Prostate gland (tissue), 2 donors: ENCODE measurements around the gene MKRN2OS. TPM values are rescaled to one million over a fixed set of nuclear protein-coding genes. Genes with fewer than 3 reads are reported as not detected.
A peak's percentile ranks its signal among the peaks of the same experiment; 100 is the strongest.

Source experiments
- DNase-seq: peaks from one replicate; pipeline ENCODE4 v3.0.0-alpha.2; 2019; ENCODE audit warnings: low spot score
- H3K27ac ChIP-seq, 2 donors: fragments of 200-600 bp; sonication (generic); 2 replicates each; pipeline ENCODE4 v1.5.1; 2017 to 2019
- H3K27me3 ChIP-seq: fragments of 200-600 bp; sonication (generic); replicated peaks from 2 replicates; pipeline ENCODE4 v1.5.1; 2019; ENCODE audit not compliant: insufficient read depth
- H3K36me3 ChIP-seq, 2 donors: fragments of 200-600 bp; sonication (generic); 1 replicate in 1 of 2; 2 replicates in 1 of 2; pipeline versions ENCODE4 v1.5.1 to v1.8.1; 2017 to 2019
- H3K4me1 ChIP-seq: fragments of 200-600 bp; sonication (generic); replicated peaks from 2 replicates; pipeline ENCODE4 v1.5.1; 2019
- H3K4me3 ChIP-seq, 2 donors: fragments of 200-600 bp; sonication (generic); 2 replicates each; pipeline ENCODE4 v1.5.1; 2017 to 2019
- H3K9me3 ChIP-seq: fragments of 200-600 bp; sonication (generic); 2 replicates; pipeline ENCODE4 v1.5.1; 2017
- CTCF ChIP-seq, 4 experiments: fragments of 200-600 bp in 2 of 4; fragments of 450-650 bp in 2 of 4; sonication (generic) in 2 of 4; IDR thresholded peaks; 1 replicate in 3 of 4; 2 replicates in 1 of 4; pipeline ENCODE4 v1.5.1; 2016 to 2019; ENCODE audit warnings: antibody characterized with exemption in 4 of 4, mild to moderate bottlenecking in 2 of 4, moderate library complexity in 2 of 4
- POLR2A ChIP-seq: fragments of 450-650 bp; IDR thresholded peaks from one replicate; pipeline ENCODE4 v1.6.1; 2016; ENCODE audit warnings: antibody characterized with exemption, mild to moderate bottlenecking
- POLR2AphosphoS5 ChIP-seq: sonication (generic); formaldehyde crosslinking; IDR thresholded peaks from one replicate; pipeline ENCODE4 v1.6.1; 2017; ENCODE audit warnings: antibody characterized with exemption
- WGBS: methylation state at CpG from one replicate; pipeline ENCODE4 v1.1.5; 2018; 5-methylcytosine and 5-hydroxymethylcytosine counted together
- intact Hi-C: fragments of 100-400 bp; cut with DNase I; formaldehyde crosslinking; loops from one replicate; pipeline ENCODE4 v1.14.2; 2022
- total RNA-seq, 2 donors: library from RNA; depleted of rRNA; stranded (reverse); fragments of >200 nt; gene quantifications; one replicate each; pipeline ENCODE4 v1.1.0, GENCODE V29; 2016

The MKRN2OS gene
- total RNA-seq, 2 donors from 2014 or later, result 1.0 to 2.7 TPM

GRCh38 chr3:12556690-12557472 lies 11.6 kb upstream of the MKRN2OS start, which contains the start of gene MKRN2:
Gene MKRN2, plus strand, starts transcription at chr3:12557087. Its CDS starts 64 bp downstream, at chr3:12557151.
- no peaks in the 10 kb centered on the region for H3K9me3 ChIP-seq
- peak; percentile 76 for DNase-seq
- H3K27ac ChIP-seq, result peak within 1 kb of the TSS; percentile 90
- intact Hi-C loops, result loop anchor here (5.0 to 10.0 kb wide), 3 partner anchors 70 to 278 kb away; partner anchors contain the start of gene RAF1
- H3K4me3 ChIP-seq, result peak within 1 kb of the TSS; percentile 83 to 86
- TF ChIP-seq POLR2A (peak; percentile 94), CTCF (IDR thresholded peaks at IDR 0.05) (peak in 1 of 4 experiments; percentile 23), POLR2AphosphoS5 (peak; percentile 85)
- H3K27me3 ChIP-seq, result peaks cover 12% of the 10 kb centered on the region
- peaks cover 4% of the 10 kb centered on the region for H3K4me1 ChIP-seq
- WGBS, result under 1% methylated on average over 77 of the region's 77 CpGs
- no peaks in the 10 kb centered on the region for H3K36me3 ChIP-seq

GRCh38 chr3:12556314-12556689 lies 11.0 kb upstream of the MKRN2OS start:
- DNase-seq, result no peak
- Histone ChIP-seq H3K36me3 (no peaks in the 10 kb centered on the region), H3K4me3 (peak overlapping the region; percentile 83 to 86), H3K4me1 (peaks cover 4% of the 10 kb centered on the region), H3K27ac (peak overlapping the region; percentile 90), H3K9me3 (no peaks in the 10 kb centered on the region), H3K27me3 (peaks cover 12% of the 10 kb centered on the region)
- intact Hi-C loops, result loop anchor here (5.0 to 10.0 kb wide), 3 partner anchors 69 to 278 kb away; partner anchors contain the start of gene RAF1
- no peak for TF ChIP-seq POLR2AphosphoS5
- TF ChIP-seq POLR2A, result no peak
- no peak for TF ChIP-seq CTCF (IDR thresholded peaks at IDR 0.05)
- WGBS, result 2% methylated on average over 8 of the region's 8 CpGs

- no peak overlapping the region for H3K27ac ChIP-seq
- intact Hi-C loops, result loop anchor here (10.0 kb wide), 1 partner anchor 281 kb away; no protein-coding TSS in a partner anchor
- H3K36me3 ChIP-seq, result no peaks in the 10 kb centered on the region
- H3K27me3 ChIP-seq, result peaks cover 12% of the 10 kb centered on the region
- no peak for TF ChIP-seq POLR2AphosphoS5
- TF ChIP-seq CTCF (IDR thresholded peaks at IDR 0.05), result no peak
- TF ChIP-seq POLR2A, result no peak
- H3K4me3 ChIP-seq, result peak overlapping the region; percentile 14 to 23
- WGBS, result 2% methylated on average over 26 of the region's 26 CpGs
- peaks cover 4% of the 10 kb centered on the region for H3K4me1 ChIP-seq
- DNase-seq, result no peak
- no peaks in the 10 kb centered on the region for H3K9me3 ChIP-seq
Observed at GRCh38 chr3:12553921-12554391, 8.7 kb upstream of the MKRN2OS start.

GRCh38 chr3:12549971-12550760 lies 4.9 kb upstream of the MKRN2OS start:
- no peaks in the 10 kb centered on the region for H3K36me3 ChIP-seq
- no peak for TF ChIP-seq POLR2AphosphoS5
- TF ChIP-seq POLR2A, result no peak
- no peak for TF ChIP-seq CTCF (IDR thresholded peaks at IDR 0.05)
- peaks cover 12% of the 10 kb centered on the region for H3K27me3 ChIP-seq
- no peak overlapping the region for H3K27ac ChIP-seq
- intact Hi-C loops, result loop anchor here (10.0 kb wide), 1 partner anchor 285 kb away; no protein-coding TSS in a partner anchor
- H3K4me3 ChIP-seq, result no peak overlapping the region
- no peaks in the 10 kb centered on the region for H3K9me3 ChIP-seq
- peaks cover 4% of the 10 kb centered on the region for H3K4me1 ChIP-seq
- WGBS, result 55% methylated on average over 7 of the region's 7 CpGs
- DNase-seq, result no peak
